Right cardiac atrium (tissue), 5 donors: ENCODE results near the gene EDEM3. TPM values are rescaled to one million over a fixed set of nuclear protein-coding genes. Genes with fewer than 3 reads are reported as not detected.
"Not testable (repeated sequence)": the region's sequence is repeated elsewhere in the genome, so short reads cannot be mapped to it uniquely, and the experiment has no call there.

Experiments
- ATAC-seq, 2 donors: fragments of 200-7000 bp; cut with Tn5 transposase; one replicate each; pipeline versions ENCODE4 v1.8.0 to v1.9.1; 2020; ENCODE audit warnings: moderate library complexity in 2 of 2, mild to moderate bottlenecking in 1 of 2
- DNase-seq, 3 donors: peaks; one replicate each; pipeline ENCODE4 v3.0.0-alpha.2; 2020
- H3K27ac ChIP-seq: one replicate; pipeline ENCODE4 v1.5.1; 2013; ENCODE audit warnings: mild to moderate bottlenecking, low read length, control low read depth, moderate library complexity
- H3K27me3 ChIP-seq: one replicate; pipeline ENCODE4 v1.6.1; 2013; ENCODE audit not compliant: control insufficient read depth, insufficient read depth
- H3K4me1 ChIP-seq: one replicate; pipeline ENCODE4 v1.6.1; 2013; ENCODE audit warnings: low read length; ENCODE audit not compliant: control insufficient read depth, insufficient read depth
- H3K4me3 ChIP-seq: one replicate; pipeline ENCODE4 v1.5.1; 2013; ENCODE audit warnings: low read length, control low read depth
- H3K9me3 ChIP-seq: one replicate; pipeline ENCODE4 v1.6.1; 2013; ENCODE audit warnings: low read length; ENCODE audit not compliant: control insufficient read depth
- WGBS: extraction: QIAGEN DNeasy Blood & Tissue Kit; methylation state at CpG from one replicate; pipeline ENCODE4 v1.1.7; 2013; 5-methylcytosine and 5-hydroxymethylcytosine counted together
- intact Hi-C, 4 donors: fragments of 100-400 bp; cut with DNase I; formaldehyde crosslinking; loops; one replicate each; pipeline versions ENCODE4 v1.11.0 to v1.14.0; 2022 to 2023
- polyA plus RNA-seq: library from polyadenylated mRNA; stranded (reverse); fragments of 200-250 nt; gene quantifications from one replicate; pipeline ENCODE4 v1.2.3, GENCODE V29; 2013
- total RNA-seq, 4 donors: library from RNA; stranded (reverse); fragmentation: NEBNext Ultra II Directional; extraction: Animal tissue kit (Norgen Biotek cat#: 25700); gene quantifications; one replicate each; pipeline ENCODE4 v1.2.1, GENCODE V29; 2021
- donor health status: healthy with polysubstance abuse.
- donor health status: DM: no; HTN: yes; CAD: no.
- donor health status: DM: no; HTN: no; CAD: no.
- donor health status: DM: no; HTN: yes; CAD: no; lungs with severe emphysema.
- donor health status: DM: yes; HTN: yes; CAD: no.

EDEM3 gene
- total and polyA plus RNA-seq, 5 donors, result 10.2 to 26.1 (median 19.9) TPM

DNA sequence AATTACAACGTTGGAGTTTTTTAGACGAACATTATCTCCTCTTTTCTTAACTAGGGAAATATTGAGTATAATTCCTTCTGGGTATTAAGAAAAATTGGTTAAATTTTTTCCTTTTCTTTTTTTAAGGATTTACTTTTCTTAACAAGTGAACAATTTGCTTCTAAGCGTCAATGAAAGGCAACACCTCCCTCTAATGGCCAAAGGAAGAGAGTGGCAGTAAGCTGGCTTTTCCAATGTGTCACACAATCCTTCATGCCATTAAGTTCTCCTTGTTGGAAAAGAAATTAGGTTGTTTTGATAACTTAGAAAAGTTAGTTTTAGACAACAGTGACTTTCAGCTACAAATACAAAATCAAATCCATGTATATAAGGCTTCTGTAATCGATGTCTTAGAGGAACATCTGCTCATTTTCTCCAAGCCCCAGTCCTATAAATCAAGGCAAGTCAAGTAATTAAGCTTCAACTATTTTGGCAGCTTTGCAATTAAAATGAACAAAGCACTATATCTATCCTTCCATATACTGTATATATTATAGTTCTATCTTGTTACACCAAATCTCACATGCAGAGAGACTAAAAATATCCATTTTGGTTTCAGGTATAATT lies 62.8 kb downstream of the EDEM3 start:
- Histone ChIP-seq H3K27ac (no peak overlapping the region), H3K9me3 (no peaks in the 10 kb centered on the region), H3K27me3 (no peaks in the 10 kb centered on the region), H3K4me3 (no peak overlapping the region), H3K4me1 (no peaks in the 10 kb centered on the region)
- ATAC-seq (peak; percentile 52), DNase-seq (no peak)
- intact Hi-C loops, result loop anchor here in 1 of 4 donors (10.0 kb wide), 1 partner anchor 617 kb away; no protein-coding TSS in a partner anchor
- WGBS, result 25% methylated on average over 4 of the region's 4 CpGs

GRCh38 chr1:184686540-184686939 lies 68.1 kb downstream of the EDEM3 start:
- peak; percentile 40 to 44 for ATAC-seq
- no peaks in the 10 kb centered on the region for H3K4me1 ChIP-seq
- DNase-seq, result peak in 1 of 3 donors; percentile 58
- H3K27ac ChIP-seq, result no peak overlapping the region
- 56% methylated on average over 3 of the region's 3 CpGs for WGBS
- no peaks in the 10 kb centered on the region for H3K27me3 ChIP-seq
- intact Hi-C loops, result no loop called here
- no peaks in the 10 kb centered on the region for H3K9me3 ChIP-seq
- H3K4me3 ChIP-seq, result no peak overlapping the region

DNA sequence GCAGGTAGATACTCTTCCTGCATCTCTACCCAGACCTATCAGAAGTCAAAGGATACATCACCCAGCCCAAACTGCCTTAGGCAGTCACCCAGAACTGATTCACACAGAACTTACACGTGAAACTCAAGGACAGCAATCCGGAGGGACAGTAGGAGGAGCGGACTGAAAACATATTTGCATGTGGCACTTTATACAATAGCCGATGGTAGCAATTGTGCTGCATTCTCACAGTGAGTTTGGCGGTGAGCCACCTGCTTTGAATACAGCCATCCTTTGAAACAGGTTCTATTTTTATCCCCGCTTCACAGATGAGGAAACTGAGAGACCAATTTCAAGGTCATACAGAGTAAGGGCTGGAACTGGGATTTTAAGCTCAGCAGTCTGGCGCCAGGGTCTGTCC lies 69.5 kb downstream of the EDEM3 start:
- H3K27ac ChIP-seq, result no peak overlapping the region
- ATAC-seq, result no peak
- DNase-seq, result no peak
- WGBS, result 70% methylated on average over 7 of the region's 7 CpGs
- intact Hi-C loops, result no loop called here
- no peak overlapping the region for H3K4me3 ChIP-seq
- no peaks in the 10 kb centered on the region for H3K27me3 ChIP-seq
- no peaks in the 10 kb centered on the region for H3K4me1 ChIP-seq
- no peaks in the 10 kb centered on the region for H3K9me3 ChIP-seq

GRCh38 chr1:184684285-184685074 lies 70.2 kb downstream of the EDEM3 start:
- DNase-seq, result peak; percentile 30 to 59 (median 58)

DNA sequence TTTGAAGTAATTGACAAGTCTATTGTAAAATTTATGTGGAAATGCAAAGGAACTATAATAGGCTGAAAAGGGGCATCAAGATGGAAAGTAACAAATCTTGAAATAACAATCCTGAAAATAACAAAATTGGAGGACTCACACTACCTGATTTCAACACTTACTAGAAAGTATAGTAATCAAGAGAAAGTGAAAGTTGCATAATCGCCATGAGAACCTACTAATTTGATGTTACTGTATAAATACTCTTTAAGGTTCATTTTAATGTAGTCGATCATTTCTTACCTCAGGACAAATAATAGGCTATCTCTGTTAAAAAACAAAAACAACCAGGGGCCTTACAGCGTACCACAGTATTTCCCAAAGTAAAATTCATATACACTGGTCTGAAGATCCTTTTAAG lies 71.7 kb downstream of the EDEM3 start:
- H3K4me1 ChIP-seq, result no peaks in the 10 kb centered on the region
- H3K27me3 ChIP-seq, result no peaks in the 10 kb centered on the region
- WGBS, result 90% methylated on average over 3 of the region's 3 CpGs
- no peak for DNase-seq
- ATAC-seq, result no peak
- H3K27ac ChIP-seq, result no peak overlapping the region
- intact Hi-C loops, result no loop called here
- H3K9me3 ChIP-seq, result no peaks in the 10 kb centered on the region
- H3K4me3 ChIP-seq, result no peak overlapping the region

More at GRCh38 chr1:184684285-184685074, 70.2 kb downstream of the EDEM3 start:
- 43% methylated on average over 11 of the region's 11 CpGs for WGBS
- intact Hi-C loops, result no loop called here
- Histone ChIP-seq H3K27me3 (no peaks in the 10 kb centered on the region), H3K4me1 (no peaks in the 10 kb centered on the region), H3K4me3 (no peak overlapping the region), H3K27ac (no peak overlapping the region), H3K9me3 (no peaks in the 10 kb centered on the region)
- peak; percentile 53 to 57 for ATAC-seq

DNA sequence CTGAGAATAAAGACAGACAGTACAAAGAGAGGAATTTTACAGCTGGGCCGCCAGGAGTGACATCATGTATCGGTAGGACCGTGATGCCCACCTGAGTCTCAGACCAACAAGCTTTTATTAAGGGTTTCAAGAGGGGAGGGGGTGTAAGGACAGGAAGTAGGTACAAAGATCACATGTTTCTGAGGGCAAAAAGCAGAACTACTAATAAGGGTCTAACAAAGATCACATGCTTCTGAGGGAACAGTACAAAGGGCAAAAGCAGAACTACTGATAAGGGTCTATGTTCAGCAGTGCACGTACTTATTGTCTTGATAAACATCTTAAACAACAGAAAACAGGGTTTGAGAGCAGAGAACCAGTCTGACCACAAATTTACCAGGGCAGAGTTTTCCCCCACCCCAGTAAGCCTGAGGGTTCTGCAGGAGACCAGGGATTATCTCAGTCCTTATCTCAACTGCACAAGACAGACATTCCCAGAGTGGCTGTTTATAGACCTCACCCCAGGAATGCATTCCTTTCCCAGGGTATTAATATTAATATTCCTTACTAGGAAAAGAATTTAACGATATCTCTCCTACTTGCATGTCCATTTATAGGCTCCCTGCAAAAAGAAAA lies 73.9 kb downstream of the EDEM3 start:
- H3K9me3 ChIP-seq, H3K4me3 ChIP-seq, DNase-seq, intact Hi-C loops, H3K27ac ChIP-seq, H3K4me1 ChIP-seq, ATAC-seq, H3K27me3 ChIP-seq: not testable (repeated sequence)
- WGBS, result 89% methylated on average over 5 of the region's 5 CpGs

GRCh38 chr1:184679472-184679871 lies 75.2 kb downstream of the EDEM3 start:
- H3K9me3 ChIP-seq, ATAC-seq, DNase-seq, H3K4me1 ChIP-seq, H3K27ac ChIP-seq, H3K27me3 ChIP-seq, H3K4me3 ChIP-seq: not testable (repeated sequence)
- intact Hi-C loops, result loop anchor here in 1 of 4 donors (10.0 kb wide), 1 partner anchor 455 kb away; no protein-coding TSS in a partner anchor
- WGBS, result 77% methylated on average over 3 of the region's 3 CpGs

- no peaks in the 10 kb centered on the region for H3K4me1 ChIP-seq
- H3K27me3 ChIP-seq, result no peaks in the 10 kb centered on the region
- H3K27ac ChIP-seq, result no peak overlapping the region
- intact Hi-C loops, result loop anchor here in 1 of 4 donors (10.0 kb wide), 1 partner anchor 453 kb away; no protein-coding TSS in a partner anchor
- ATAC-seq (no peak), DNase-seq (no peak)
- H3K9me3 ChIP-seq, result no peaks in the 10 kb centered on the region
- no peak overlapping the region for H3K4me3 ChIP-seq
Measured at GRCh38 chr1:184677344-184677743, 77.3 kb downstream of the EDEM3 start.

GRCh38 chr1:184673305-184673704 lies 81.4 kb downstream of the EDEM3 start:
- intact Hi-C loops, result loop anchor here in 1 of 4 donors (10.0 kb wide), 1 partner anchor 449 kb away; no protein-coding TSS in a partner anchor
- Histone ChIP-seq H3K9me3 (no peaks in the 10 kb centered on the region), H3K27me3 (no peaks in the 10 kb centered on the region), H3K4me3 (no peak overlapping the region), H3K27ac (no peak overlapping the region), H3K4me1 (no peaks in the 10 kb centered on the region)
- no peak for ATAC-seq
- DNase-seq, result no peak
- 81% methylated on average over 9 of the region's 9 CpGs for WGBS

DNA sequence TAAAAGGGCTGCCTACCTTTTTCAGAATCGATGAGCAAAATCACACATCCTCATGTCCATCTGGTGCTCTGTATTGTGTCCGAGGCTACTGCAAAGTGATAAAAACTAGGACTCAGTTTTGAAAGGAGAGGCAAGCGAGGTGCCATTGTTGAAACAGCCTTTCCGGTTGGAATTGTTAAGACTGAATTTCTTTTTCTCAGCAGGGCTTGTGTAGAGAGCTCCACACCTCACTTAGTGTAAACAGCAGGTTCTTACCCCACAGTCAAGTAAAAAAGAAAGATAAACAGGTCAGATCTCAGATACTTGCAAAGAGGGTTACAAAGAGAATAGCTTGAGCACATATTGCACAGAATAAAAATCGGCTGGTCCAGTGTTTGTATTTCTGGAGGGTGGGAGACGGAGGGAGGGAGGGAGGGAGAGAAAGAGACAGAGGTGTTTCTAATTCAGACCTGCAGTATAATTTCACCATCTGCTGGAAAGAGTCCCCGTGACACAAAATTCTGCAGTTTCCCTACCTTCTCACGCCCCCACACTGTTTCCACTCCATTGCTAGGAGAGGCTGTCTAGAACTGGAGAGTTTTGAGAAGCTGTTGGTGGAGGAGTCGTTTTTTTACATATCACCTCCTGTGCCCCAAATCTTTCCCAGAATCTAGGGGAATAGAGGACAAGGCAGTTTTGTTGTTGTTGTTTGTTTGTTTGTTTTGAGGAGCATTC lies 82.5 kb downstream of the EDEM3 start:
- 71% methylated on average over 9 of the region's 9 CpGs for WGBS
- Histone ChIP-seq H3K27ac (no peak overlapping the region), H3K4me1 (no peaks in the 10 kb centered on the region), H3K4me3 (no peak overlapping the region), H3K27me3 (no peaks in the 10 kb centered on the region), H3K9me3 (no peaks in the 10 kb centered on the region)
- no peak for ATAC-seq
- DNase-seq, result no peak
- intact Hi-C loops, result loop anchor here in 1 of 4 donors (10.0 kb wide), 1 partner anchor 447 kb away; no protein-coding TSS in a partner anchor
